H7 (cell line): ENCODE data around the gene PTPRO. TPM values are rescaled to one million over a fixed set of nuclear protein-coding genes. Genes with fewer than 3 reads are reported as not detected.

Experiments used
- DNase-seq: peaks from one replicate; pipeline ENCODE4 v3.0.0; 2012
- H3K27me3 ChIP-seq: 2 replicates; pipeline ENCODE4 v1.6.0; 2011; ENCODE audit warnings: mild to moderate bottlenecking, low read length; ENCODE audit not compliant: control insufficient read depth, insufficient read depth
- H3K36me3 ChIP-seq: replicated peaks from 2 replicates; pipeline ENCODE4 v1.5.1; 2011; ENCODE audit warnings: low read length; ENCODE audit not compliant: control insufficient read depth, insufficient read depth
- H3K4me3 ChIP-seq: 2 replicates; pipeline ENCODE4 v1.5.1; 2011; ENCODE audit warnings: low read depth, mild to moderate bottlenecking, control low read depth, low read length, moderate library complexity; ENCODE audit not compliant: insufficient read depth
- total RNA-seq: library from RNA; depleted of rRNA; stranded (reverse); fragments of >200 nt; shearing (Covaris generic); gene quantifications from 2 replicates; pipeline ENCODE4 v1.2.3, GENCODE V29; 2014

PTPRO gene
- total RNA-seq, 1 experiment from 2014 or later, result 0.42 TPM

DNA sequence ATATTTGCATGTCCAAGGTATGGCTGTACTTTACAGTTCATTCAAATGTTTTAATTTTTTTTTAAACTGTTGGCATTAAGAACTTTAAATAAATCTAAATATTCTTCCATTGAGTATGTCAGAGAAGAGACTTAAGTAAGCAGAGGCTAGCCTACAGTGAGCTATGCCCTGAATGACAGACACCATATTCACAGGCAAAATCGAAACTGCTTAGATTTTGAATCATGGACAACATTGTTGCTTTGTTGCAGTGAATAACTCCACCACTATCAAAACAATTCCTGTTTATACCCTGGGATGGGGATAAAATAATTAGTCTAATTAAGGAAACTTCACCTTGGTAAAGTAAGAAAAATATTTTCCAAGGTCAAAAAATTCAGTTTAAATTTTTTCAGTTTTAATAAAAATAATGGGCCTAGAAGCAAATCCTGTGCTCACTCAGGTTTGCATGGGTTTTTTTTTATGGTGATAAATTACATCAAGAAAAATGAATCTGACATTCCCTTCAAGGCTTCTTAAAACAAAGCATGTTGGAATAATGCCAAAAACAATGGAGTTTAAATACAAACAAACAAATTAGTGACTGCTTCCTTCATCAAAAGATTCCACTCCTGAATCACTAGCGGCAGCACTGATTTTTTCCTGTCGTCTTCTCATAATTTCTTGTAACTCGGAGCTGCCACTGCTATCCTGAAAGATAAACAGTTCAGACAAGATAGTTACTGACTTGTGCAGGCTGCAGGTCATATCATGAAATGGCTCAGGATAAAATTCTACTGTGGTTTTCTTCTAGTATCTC lies 298.6 kb downstream of the PTPRO start:
- Histone ChIP-seq H3K36me3 (no peaks in the 10 kb centered on the region), H3K27me3 (no peaks in the 10 kb centered on the region; the same call in 1 of the 2 replicates), H3K4me3 (no peak overlapping the region)
- DNase-seq, result no peak

GRCh38 chr12:15625075-15625474 lies 302.8 kb downstream of the PTPRO start:
- no peaks in the 10 kb centered on the region for H3K27me3 ChIP-seq
- H3K36me3 ChIP-seq, result no peaks in the 10 kb centered on the region
- no peak for DNase-seq
- H3K4me3 ChIP-seq, result no peak overlapping the region

DNA sequence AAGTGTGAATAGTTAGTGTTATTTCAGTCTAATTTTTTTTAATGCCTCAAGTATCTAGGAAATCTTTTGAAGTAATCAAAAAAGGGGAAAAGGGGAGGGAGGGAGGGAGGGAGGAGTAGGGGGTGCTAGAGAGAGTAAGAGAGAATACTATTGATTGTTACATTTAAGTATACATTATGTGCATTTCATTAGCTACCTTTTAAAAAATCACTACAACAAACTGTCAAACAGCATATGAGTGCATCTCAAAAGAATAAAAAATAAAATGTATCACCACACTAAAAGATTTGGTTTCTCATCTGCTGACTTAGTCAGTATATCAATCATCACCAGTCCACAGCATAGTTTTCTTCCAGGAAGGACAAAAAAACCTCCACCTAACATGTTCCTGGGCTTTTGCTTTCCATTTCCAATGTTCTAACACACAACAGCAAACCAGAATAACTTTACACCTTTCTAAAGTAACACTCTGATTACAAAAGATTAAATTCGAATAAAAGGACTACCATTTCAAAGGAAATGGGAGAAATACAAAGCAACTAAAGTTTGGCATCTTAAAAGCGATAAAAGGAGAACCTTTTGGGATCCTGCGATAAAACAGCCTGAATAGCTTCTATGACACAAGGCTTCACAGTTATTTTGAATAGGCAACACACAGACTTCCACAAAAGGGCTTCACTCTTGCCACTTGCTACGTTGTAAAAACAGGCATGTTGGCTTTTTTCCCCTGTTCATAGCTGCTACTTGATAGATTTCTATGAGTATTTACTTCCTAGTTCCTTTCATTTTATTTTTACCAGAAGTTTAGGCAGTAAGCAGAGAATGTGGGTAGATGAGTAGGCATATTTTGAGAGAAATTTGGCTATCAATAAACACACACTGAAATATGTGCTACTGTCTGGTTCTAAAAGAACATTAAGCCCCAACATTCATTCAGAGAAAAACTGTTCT lies 306.0 kb downstream of the PTPRO start:
- no peak for DNase-seq
- no peak overlapping the region for H3K4me3 ChIP-seq
- no peaks in the 10 kb centered on the region for H3K27me3 ChIP-seq
- H3K36me3 ChIP-seq, result no peaks in the 10 kb centered on the region

DNA sequence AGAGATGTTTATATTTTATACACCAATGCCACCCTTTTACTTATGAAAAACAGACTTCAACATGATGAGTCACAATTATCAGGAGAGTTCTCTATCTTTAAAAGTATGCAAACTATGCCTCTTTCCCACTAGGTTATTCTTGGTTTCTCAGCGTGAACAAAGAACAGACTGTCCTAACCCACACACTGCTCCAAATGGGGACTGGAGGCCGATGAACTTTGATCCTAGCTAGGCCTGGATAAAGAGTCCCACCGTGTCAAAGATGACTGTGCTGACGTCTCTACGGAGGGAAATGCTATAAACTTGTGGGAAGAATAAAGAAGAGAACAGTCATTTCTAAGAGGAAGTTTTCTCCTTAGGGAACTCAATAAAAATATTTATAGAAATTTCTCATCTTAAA lies 306.8 kb downstream of the PTPRO start:
- no peaks in the 10 kb centered on the region for H3K36me3 ChIP-seq
- H3K4me3 ChIP-seq, result no peak overlapping the region
- H3K27me3 ChIP-seq, result no peaks in the 10 kb centered on the region
- no peak for DNase-seq

DNA sequence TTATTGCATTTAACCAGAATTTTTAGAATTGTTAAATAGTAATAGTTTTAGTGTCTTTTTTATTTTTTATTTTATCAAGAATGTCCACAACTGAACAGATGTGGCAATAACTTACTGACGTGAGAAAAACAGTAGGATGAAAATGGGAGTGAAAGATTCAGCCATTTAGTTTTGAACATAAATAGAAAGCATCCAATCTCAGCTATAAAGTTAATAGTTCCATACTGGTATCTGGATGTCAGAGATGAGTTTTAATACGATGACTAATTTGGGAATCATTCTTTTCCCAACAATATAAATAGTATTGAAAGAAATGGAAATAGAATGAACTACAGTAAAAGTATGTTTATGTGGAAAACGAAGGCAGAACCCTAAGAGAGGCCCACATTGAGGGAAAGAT lies 307.5 kb downstream of the PTPRO start:
- no peaks in the 10 kb centered on the region for H3K27me3 ChIP-seq
- H3K4me3 ChIP-seq, result no peak overlapping the region
- no peaks in the 10 kb centered on the region for H3K36me3 ChIP-seq
- DNase-seq, result no peak

GRCh38 chr12:15631007-15631715 lies 308.9 kb downstream of the PTPRO start:
- DNase-seq, result no peak
- Histone ChIP-seq H3K27me3 (no peaks in the 10 kb centered on the region), H3K36me3 (no peaks in the 10 kb centered on the region), H3K4me3 (no peak overlapping the region)

GRCh38 chr12:15632708-15633107 lies 310.4 kb downstream of the PTPRO start:
- H3K36me3 ChIP-seq, result no peaks in the 10 kb centered on the region
- no peaks in the 10 kb centered on the region for H3K27me3 ChIP-seq
- DNase-seq, result no peak
- H3K4me3 ChIP-seq, result no peak overlapping the region

DNA sequence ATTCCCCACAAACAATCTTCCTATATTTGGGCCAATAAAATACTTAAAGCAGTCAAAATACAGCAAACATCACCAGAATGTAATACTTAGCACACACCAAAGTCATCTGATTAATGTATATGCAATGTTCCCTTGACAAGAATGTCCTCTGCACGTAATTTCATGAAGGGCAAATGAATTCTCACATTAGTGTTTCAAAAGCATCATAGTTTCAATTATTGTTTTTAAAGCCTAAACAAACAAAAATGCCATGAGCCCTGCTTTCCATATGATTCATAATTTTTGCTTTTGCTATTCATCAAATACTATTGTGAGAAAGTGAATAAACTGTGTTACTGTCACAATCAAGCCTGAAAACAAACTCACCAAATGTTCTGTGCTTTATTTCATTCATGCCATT lies 310.9 kb downstream of the PTPRO start:
- no peak overlapping the region for H3K4me3 ChIP-seq
- no peaks in the 10 kb centered on the region for H3K27me3 ChIP-seq
- no peaks in the 10 kb centered on the region for H3K36me3 ChIP-seq
- DNase-seq, result no peak

DNA sequence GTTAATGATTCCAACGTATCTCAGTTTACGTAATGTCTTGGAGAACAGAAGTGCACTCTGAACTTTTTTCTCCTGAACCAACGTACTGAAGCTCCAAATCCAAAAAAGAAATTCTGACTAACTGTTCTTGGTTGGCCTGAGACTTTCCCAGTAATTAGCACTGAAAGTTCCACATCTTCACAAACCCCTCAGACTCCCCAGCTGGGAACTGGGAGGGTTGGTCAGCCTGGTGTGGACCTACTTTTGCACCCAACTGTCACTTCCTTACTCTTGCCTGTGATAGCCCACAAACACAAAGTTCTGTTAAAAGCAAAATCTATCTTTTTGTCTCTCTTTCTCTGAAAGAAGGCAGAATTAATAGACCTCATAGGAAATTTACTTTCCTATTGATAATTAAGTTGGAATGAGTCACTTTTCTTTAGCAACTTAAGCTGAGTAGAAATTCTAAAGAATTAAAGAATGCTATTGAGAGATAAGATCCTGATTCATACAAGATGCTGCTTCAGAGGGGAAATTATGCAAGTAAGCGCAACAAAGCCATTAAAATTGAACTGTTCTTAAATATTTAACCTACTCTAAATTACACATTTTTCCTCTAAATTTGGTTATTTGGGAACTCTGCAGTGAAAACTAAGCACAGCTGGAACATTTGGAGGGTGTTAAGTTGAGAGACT lies 311.8 kb downstream of the PTPRO start:
- no peaks in the 10 kb centered on the region for H3K36me3 ChIP-seq
- DNase-seq, result no peak
- no peaks in the 10 kb centered on the region for H3K27me3 ChIP-seq
- H3K4me3 ChIP-seq, result no peak overlapping the region

DNA sequence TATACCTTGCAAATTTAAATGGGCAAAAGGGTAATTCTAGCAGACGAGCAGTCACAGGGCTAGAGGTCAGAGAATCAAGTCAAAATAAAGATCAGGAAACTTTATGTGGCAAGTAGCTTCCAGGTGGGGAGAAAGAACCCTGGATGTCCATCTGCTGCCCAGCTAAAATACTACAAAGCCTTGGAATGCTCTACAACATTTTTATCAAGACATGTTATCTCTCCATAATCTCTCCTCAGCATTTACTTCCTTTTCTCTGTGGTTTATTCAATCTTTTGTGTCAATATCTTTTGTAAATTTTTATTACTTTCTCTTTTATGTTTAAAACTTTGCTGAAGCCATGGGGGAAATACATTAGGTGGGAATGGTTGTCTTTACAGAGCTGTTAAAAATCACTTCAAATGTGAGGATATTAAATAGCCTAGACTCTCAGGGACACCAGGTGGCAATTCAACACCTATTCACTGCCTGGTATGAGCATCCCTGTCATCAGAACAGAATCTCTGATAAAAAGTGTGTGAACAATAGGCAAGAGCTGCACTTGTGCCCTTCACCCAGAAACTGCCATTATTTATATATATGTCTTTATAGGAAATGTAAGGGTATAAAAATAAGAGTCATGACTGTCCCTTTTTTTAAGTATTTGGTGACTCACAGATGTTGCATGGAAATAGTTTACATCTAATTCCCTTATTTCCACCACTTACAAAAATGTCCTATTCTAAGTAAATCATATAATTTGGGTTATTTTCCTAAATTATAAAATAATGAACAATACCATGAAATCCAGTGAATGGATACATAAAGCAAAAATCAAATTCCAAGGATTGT lies 314.0 kb downstream of the PTPRO start:
- Histone ChIP-seq H3K27me3 (no peaks in the 10 kb centered on the region), H3K36me3 (no peaks in the 10 kb centered on the region), H3K4me3 (no peak overlapping the region)
- DNase-seq, result no peak

DNA sequence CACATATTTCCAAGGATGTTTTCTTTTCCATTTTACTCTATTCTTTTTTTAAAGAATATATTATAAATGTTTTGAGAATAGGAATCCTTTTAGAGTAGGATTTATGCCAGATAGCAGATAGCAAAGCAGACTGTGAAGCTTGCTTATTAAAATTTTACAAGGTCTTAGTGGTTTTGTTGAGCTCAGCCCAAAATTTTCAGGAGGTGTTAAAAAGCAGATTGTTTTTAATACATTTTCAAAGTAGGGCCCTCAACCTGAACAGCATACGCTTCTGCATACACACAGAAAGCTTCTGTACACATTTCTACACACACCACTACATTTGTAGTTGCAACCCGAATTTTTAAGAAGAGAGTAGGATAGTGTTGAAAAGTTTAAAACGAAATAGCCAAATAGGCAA lies 315.9 kb downstream of the PTPRO start:
- no peaks in the 10 kb centered on the region for H3K36me3 ChIP-seq
- no peak overlapping the region for H3K4me3 ChIP-seq
- H3K27me3 ChIP-seq, result no peaks in the 10 kb centered on the region
- DNase-seq, result no peak

DNA sequence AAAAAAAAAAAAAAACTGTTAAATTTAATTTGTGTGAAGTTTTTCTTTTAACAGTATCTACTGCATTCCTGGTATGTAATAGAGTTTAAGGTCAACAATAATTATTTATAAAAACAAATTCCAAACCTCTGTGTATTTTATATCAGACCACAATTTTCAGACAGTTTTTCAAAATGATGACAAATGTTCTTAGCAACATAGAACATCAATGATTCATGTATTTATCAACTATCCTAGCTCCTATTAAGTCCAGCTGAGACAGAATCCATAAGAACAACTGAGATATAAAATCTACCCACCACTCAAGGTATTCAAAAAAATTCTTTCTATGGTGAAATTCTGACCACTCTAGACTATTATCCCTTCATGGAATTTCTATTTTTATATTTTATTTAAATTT lies 322.4 kb downstream of the PTPRO start:
- H3K36me3 ChIP-seq, result no peaks in the 10 kb centered on the region
- H3K27me3 ChIP-seq, result no peaks in the 10 kb centered on the region
- DNase-seq, result no peak

DNA sequence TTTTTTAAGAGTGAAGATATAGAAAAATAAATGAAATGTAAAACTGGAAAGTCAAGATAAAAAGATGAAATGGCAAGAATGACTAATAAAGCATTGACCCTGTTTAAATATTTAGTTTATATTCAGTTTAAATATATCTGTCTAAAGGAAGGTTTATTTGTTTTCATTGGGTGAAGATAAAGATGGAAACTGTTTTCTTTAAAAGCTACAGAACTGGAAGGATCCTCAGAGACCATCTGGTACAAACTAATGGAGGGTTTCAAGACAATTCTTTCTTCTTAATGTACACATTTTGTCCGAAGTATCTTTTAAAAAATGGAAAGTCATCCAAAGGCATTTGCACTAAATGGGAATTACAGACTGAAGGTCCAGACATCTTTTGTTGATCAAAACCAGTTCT lies 324.3 kb downstream of the PTPRO start:
- Histone ChIP-seq H3K36me3 (no peaks in the 10 kb centered on the region), H3K4me3 (no peak overlapping the region), H3K27me3 (no peaks in the 10 kb centered on the region)
- no peak for DNase-seq

More for the DNA sequence above, 322.4 kb downstream of the PTPRO start:
- H3K4me3 ChIP-seq, result no peak overlapping the region
